Chondrocyte (in vitro differentiated cells): Measurements from ENCODE around the gene WDPCP. TPM values are rescaled to one million over a fixed set of nuclear protein-coding genes. Genes with fewer than 3 reads are reported as not detected.
"Not testable (repeated sequence)": the region's sequence is repeated elsewhere in the genome, so short reads cannot be mapped to it uniquely, and the experiment has no call there.

ENCODE experiments used
- DNase-seq: peaks from one replicate; pipeline ENCODE4 v3.0.0; 2021; ENCODE audit warnings: mixed read lengths, low spot score
- H3K27ac Mint-ChIP-seq: one replicate; pipeline ENCODE4 v1.8.0; 2021; ENCODE audit warnings: mild to moderate bottlenecking, moderate library complexity, mixed read lengths; ENCODE audit not compliant: unreplicated experiment
- H3K27me3 Mint-ChIP-seq: 2 replicates; pipeline ENCODE4 v1.8.0; 2021; ENCODE audit warnings: low read depth, mixed read lengths
- H3K36me3 Mint-ChIP-seq: 2 replicates; pipeline ENCODE4 v1.8.0; 2021; ENCODE audit warnings: low read depth, mixed read lengths
- H3K4me1 Mint-ChIP-seq: 2 replicates; pipeline ENCODE4 v1.8.0; 2021; ENCODE audit warnings: low read depth, mild to moderate bottlenecking, mixed read lengths
- H3K4me3 Mint-ChIP-seq: one replicate; pipeline ENCODE4 v1.8.0; 2021; ENCODE audit warnings: mild to moderate bottlenecking, moderate library complexity, mixed read lengths; ENCODE audit not compliant: unreplicated experiment
- H3K9me3 Mint-ChIP-seq: 2 replicates; pipeline ENCODE4 v1.8.0; 2021; ENCODE audit warnings: low read depth, mixed read lengths
- total RNA-seq: library from RNA; stranded (reverse); gene quantifications from 3 replicates; pipeline ENCODE4 v1.2.1, GENCODE V29; 2021
- TF ChIP-seq, protein P1 (sequence below): fragments of 200-600 bp; sonication (generic); IDR thresholded peaks from 2 replicates; pipeline ENCODE4 v1.5.0; 2021; ENCODE audit warnings: antibody characterized with exemption, mild to moderate bottlenecking, moderate library complexity

The WDPCP gene
- total RNA-seq, 1 donor from 2014 or later: 8.6 TPM

DNA sequence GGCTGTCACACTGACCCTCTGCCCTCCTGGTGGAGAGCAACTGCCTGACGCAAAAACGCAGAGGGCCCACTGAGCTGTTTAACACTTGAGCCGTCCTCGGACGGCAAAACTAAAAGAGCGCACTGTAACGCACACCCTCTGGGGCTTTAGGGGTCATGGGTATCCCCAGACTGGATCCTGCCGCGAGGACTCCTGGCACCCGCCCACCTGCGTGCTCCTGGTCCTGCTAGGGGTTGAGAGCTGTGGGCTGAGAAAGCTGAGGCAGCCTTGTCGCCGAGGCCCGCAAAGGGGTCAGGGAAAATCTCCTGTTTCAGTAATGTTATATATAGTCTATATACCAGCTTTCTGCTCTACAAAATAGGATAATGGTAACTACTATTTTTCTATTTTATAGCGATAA is 39.6 kb upstream of the WDPCP start:
- Mint-ChIP-seq H3K27me3 (peaks cover 14% of the 10 kb centered on the region), H3K36me3 (peaks cover 9% of the 10 kb centered on the region), H3K4me3 (no peak overlapping the region), H3K27ac (no peak overlapping the region), H3K9me3 (peaks cover 18% of the 10 kb centered on the region), H3K4me1 (no peaks in the 10 kb centered on the region)
- TF ChIP-seq, protein P1, sequence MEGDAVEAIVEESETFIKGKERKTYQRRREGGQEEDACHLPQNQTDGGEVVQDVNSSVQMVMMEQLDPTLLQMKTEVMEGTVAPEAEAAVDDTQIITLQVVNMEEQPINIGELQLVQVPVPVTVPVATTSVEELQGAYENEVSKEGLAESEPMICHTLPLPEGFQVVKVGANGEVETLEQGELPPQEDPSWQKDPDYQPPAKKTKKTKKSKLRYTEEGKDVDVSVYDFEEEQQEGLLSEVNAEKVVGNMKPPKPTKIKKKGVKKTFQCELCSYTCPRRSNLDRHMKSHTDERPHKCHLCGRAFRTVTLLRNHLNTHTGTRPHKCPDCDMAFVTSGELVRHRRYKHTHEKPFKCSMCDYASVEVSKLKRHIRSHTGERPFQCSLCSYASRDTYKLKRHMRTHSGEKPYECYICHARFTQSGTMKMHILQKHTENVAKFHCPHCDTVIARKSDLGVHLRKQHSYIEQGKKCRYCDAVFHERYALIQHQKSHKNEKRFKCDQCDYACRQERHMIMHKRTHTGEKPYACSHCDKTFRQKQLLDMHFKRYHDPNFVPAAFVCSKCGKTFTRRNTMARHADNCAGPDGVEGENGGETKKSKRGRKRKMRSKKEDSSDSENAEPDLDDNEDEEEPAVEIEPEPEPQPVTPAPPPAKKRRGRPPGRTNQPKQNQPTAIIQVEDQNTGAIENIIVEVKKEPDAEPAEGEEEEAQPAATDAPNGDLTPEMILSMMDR: no peak
- no peak for DNase-seq

DNA sequence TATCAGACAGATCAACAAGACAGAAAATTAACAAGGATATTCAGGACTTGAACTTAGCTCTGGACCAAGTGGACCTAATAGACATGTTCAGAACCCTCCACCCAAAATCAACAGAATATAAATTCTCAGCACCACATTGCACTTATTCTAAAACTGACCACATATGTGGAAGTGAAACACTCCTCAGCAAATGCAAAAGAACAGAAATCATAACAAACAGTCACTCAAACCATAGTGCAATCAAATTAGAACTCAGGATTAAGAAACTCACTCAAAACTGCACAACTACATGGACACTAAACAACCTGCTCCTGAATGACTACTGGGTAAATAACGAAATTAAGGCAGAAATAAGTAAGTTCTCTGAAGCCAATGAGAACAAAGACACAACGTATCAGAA is 35.5 kb upstream of the WDPCP start:
- not testable (repeated sequence) for H3K27ac Mint-ChIP-seq, H3K9me3 Mint-ChIP-seq

DNA sequence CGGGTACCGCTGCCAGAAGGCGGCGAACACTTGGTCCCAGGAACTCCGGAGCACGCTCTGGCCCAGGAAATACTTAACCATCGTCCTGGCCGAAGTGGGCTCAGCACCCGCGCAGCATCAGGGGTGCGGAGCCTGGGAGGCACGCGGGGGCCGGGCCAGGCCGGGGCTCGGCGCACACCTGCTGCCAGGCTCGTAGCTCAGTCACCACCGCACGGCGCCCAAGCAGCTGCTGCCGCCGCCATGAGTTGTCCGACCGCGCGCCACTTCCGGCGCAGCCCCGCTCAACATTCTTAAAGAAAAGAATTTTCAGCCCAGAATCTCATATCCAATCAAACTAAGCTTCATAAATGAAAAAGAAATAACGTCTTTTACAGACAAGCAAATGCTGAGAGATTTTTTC is 34.5 kb upstream of the WDPCP start:
- Mint-ChIP-seq H3K4me3 (no peak overlapping the region), H3K27me3 (peaks cover 14% of the 10 kb centered on the region), H3K36me3 (no peaks in the 10 kb centered on the region), H3K27ac (no peak overlapping the region), H3K9me3 (no peaks in the 10 kb centered on the region), H3K4me1 (no peaks in the 10 kb centered on the region)
- TF ChIP-seq, protein P1: no peak
- no peak for DNase-seq

More for the DNA sequence above, 35.5 kb upstream of the WDPCP start:
- H3K4me3 Mint-ChIP-seq, H3K36me3 Mint-ChIP-seq, H3K4me1 Mint-ChIP-seq, DNase-seq: not testable (repeated sequence)
- peaks cover 14% of the 10 kb centered on the region for H3K27me3 Mint-ChIP-seq

DNA sequence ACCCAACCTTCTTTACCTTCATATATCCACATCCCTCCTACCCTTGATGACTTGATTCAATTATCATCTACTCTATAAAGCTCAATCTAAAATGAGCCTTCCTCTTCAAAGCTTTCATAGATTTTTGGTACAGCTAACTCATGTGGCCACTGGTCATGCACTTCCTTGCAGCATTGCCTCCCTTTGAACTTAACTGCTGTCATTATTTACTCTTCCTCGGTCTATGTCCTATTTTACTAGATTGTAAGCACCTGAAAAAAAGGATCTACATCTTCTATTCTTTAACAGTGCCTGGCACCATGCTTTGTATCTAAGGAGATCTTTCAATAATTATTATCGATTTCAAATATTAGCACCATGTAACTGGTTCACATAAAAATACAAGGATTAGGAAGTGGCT is 31.1 kb upstream of the WDPCP start:
- DNase-seq: no peak
- H3K9me3 Mint-ChIP-seq: no peaks in the 10 kb centered on the region
- peaks cover 13% of the 10 kb centered on the region for H3K27me3 Mint-ChIP-seq
- H3K4me3 Mint-ChIP-seq: no peak overlapping the region
- TF ChIP-seq, protein P1: no peak
- H3K27ac Mint-ChIP-seq: no peak overlapping the region
- H3K4me1 Mint-ChIP-seq: peaks cover 9% of the 10 kb centered on the region
- no peaks in the 10 kb centered on the region for H3K36me3 Mint-ChIP-seq

DNA sequence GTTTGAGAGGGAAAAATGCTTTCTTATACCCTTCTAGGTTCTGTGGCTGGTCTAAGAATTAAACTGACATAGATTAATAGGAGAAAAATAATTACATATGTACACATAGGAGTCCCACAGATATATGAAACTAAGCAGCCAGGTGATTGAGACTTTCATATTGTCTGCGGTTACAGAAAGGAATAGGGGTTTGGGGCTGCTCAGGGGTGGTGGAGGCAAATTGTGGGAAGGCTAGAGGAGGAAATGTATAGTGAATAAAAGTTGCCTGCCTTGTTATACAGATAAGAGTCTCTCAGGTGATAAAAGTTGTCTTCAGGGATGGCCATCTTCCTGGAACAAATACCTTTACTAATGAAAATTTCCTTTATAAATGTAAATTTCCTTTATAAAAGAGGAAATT is 29.1 kb upstream of the WDPCP start:
- no peak overlapping the region for H3K27ac Mint-ChIP-seq

More for the DNA sequence above, 29.1 kb upstream of the WDPCP start:
- Mint-ChIP-seq H3K36me3 (no peaks in the 10 kb centered on the region), H3K4me1 (peaks cover 14% of the 10 kb centered on the region), H3K4me3 (no peak overlapping the region), H3K9me3 (no peaks in the 10 kb centered on the region), H3K27me3 (no peaks in the 10 kb centered on the region)
- TF ChIP-seq, protein P1: no peak
- no peak for DNase-seq
